SU-DHL-6 (cell line): ENCODE data around the gene ONECUT1.

ENCODE experiments used
- CTCF ChIP-seq: fragments of 200-600 bp; sonication (generic); IDR thresholded peaks from one replicate; pipeline ENCODE4 v1.5.1; 2017; ENCODE audit warnings: antibody characterized with exemption, mild to moderate bottlenecking, low read length, moderate library complexity; ENCODE audit not compliant: insufficient read depth, poor library complexity, severe bottlenecking
- EZH2phosphoT487 ChIP-seq: fragments of 200-600 bp; sonication (generic), shearing (Covaris generic); conservative IDR thresholded peaks from 2 replicates; pipeline ENCODE4 v1.6.1; 2018; ENCODE audit warnings: mild to moderate bottlenecking, antibody characterized with exemption, low read length, moderate library complexity, mixed read lengths

GRCh38 chr15:52790941-52791751 lies 1.0 kb upstream of the ONECUT1 start:
- TF ChIP-seq CTCF (no peak), EZH2phosphoT487 (no peak)
